Limb (tissue), 2 donors: ENCODE measurements around the gene RNF111.
"Not testable (repeated sequence)": the region's sequence is repeated elsewhere in the genome, so short reads cannot be mapped to it uniquely, and the experiment has no call there.

Experiments
- DNase-seq, 2 donors: peaks; one replicate each; pipeline ENCODE4 v3.0.0-alpha.2; 2016; ENCODE audit errors: extremely low spot score in 2 of 2

The RNF111 gene

GRCh38 chr15:59053482-59053881 lies 66.0 kb downstream of the RNF111 start:
- DNase-seq, result no peak

- no peak for DNase-seq
These were observed 71.7 kb downstream of the RNF111 start for GRCh38 chr15:59059076-59059597.

- no peak for DNase-seq
These were observed 72.9 kb downstream of the RNF111 start for GRCh38 chr15:59060348-59060747.

- no peak for DNase-seq
These were observed 75.6 kb downstream of the RNF111 start for GRCh38 chr15:59063042-59063441.

- no peak for DNase-seq
These were observed 82.0 kb downstream of the RNF111 start for GRCh38 chr15:59069430-59069829.

- DNase-seq, result no peak
These were observed 87.1 kb downstream of the RNF111 start for GRCh38 chr15:59074607-59075006.

- no peak for DNase-seq
These were observed 100.3 kb downstream of the RNF111 start for GRCh38 chr15:59087731-59088130.

GRCh38 chr15:59094077-59094476 lies 106.6 kb downstream of the RNF111 start:
- DNase-seq, result no peak

GRCh38 chr15:59096429-59096828 lies 109.0 kb downstream of the RNF111 start:
- DNase-seq, result no peak

- DNase-seq, result no peak
These were observed 111.8 kb downstream of the RNF111 start for GRCh38 chr15:59099162-59099685.

GRCh38 chr15:59104602-59104911 lies 117.1 kb downstream of the RNF111 start:
- no peak for DNase-seq

- DNase-seq, result peak; percentile 90 to 95
These were observed 117.7 kb downstream of the RNF111 start, which contains the start of gene CCNB2 for GRCh38 chr15:59104912-59105732. TSS of gene CCNB2 (plus strand) at chr15:59105146. CDS start at chr15:59105269, 123 bp downstream.

GRCh38 chr15:59105854-59106253 lies 118.4 kb downstream of the RNF111 start:
- peak in 1 of 2 donors; percentile 6 for DNase-seq

- DNase-seq, result no peak
These were observed 123.8 kb downstream of the RNF111 start for GRCh38 chr15:59111251-59111650.

GRCh38 chr15:59115047-59115446 lies 127.6 kb downstream of the RNF111 start:
- no peak for DNase-seq

- DNase-seq, result no peak
These were observed 128.7 kb downstream of the RNF111 start for GRCh38 chr15:59116141-59116540.

- no peak for DNase-seq
These were observed 129.3 kb downstream of the RNF111 start for GRCh38 chr15:59116771-59117170.

GRCh38 chr15:59119625-59120024 lies 132.2 kb downstream of the RNF111 start:
- no peak for DNase-seq

GRCh38 chr15:59120937-59121336 lies 133.5 kb downstream of the RNF111 start:
- no peak for DNase-seq

GRCh38 chr15:59124261-59124660 lies 136.8 kb downstream of the RNF111 start:
- no peak for DNase-seq

- DNase-seq, result not testable (repeated sequence)
These were observed 138.2 kb downstream of the RNF111 start for GRCh38 chr15:59125683-59126082.

GRCh38 chr15:59127255-59127654 lies 139.8 kb downstream of the RNF111 start:
- not testable (repeated sequence) for DNase-seq

GRCh38 chr15:59131456-59131855 lies 144.0 kb downstream of the RNF111 start:
- DNase-seq, result no peak
